Right lobe of liver (tissue), 4 donors: ENCODE data around the gene RBM15B.

Experiments
- CTCF ChIP-seq, 4 donors: fragments of 200-600 bp in 3 of 4; fragments of 450-650 bp in 1 of 4; IDR thresholded peaks; one replicate each; pipeline versions ENCODE4 v1.5.1 to v1.8.0; 2016 to 2022; ENCODE audit warnings: antibody characterized with exemption in 4 of 4, mild to moderate bottlenecking in 2 of 4
- POLR2A ChIP-seq: fragments of 450-650 bp; IDR thresholded peaks from one replicate; pipeline ENCODE4 v1.6.1; 2017; ENCODE audit warnings: antibody characterized with exemption, mild to moderate bottlenecking
- donor health status: DM: no; HTN: no; CAD: no.
- donor health status: DM: no; HTN: no; CAD: no.
- donor health status: DM: no; HTN: yes; CAD: no.

- TF ChIP-seq CTCF (IDR thresholded peaks at IDR 0.05): no peak
- no peak for TF ChIP-seq POLR2A
These were observed 30.3 kb upstream of the RBM15B start for GRCh38 chr3:51360806-51361205.
